ENCODE data around the gene LIG3. TPM values are rescaled to one million over a fixed set of nuclear protein-coding genes. Genes with fewer than 3 reads are reported as not detected.
"Not testable (repeated sequence)": the region's sequence is repeated elsewhere in the genome, so short reads cannot be mapped to it uniquely, and the experiment has no call there.

The LIG3 gene
- 10 to 100 TPM; 14.3 to 23.0 TPM for total RNA-seq
- long read RNA-seq, full-length matches to known transcripts: 7 of 17 reads
- long read RNA-seq, partial matches to known transcripts: 7 of 17 reads
- long read RNA-seq, other reads (novel, unspliced or antisense): 3 of 17 reads

DNA sequence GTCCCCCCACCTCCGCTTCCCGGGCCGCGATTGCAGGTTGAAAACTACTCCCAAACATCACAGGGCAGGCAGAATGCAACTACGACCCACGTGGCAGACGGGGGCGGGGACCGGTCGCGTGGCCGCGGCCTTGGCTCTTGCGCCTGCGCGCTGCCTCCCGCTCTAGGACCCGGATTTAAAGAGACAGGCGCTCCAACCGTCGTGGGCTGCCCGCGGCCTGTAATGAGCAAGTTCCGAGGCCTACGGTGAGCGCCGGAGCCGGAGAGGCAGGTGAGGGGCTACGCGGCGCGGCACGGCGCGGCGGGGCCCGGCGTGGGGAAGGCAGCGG, at the start of gene LIG3:
Gene LIG3 (plus strand): TSS at position 160 of the 328 bp plus-strand sequence. CDS start 2,494 bp downstream, outside the sequence.
- intact Hi-C loops (cut with DNase I): no loop called here
- peak; percentile 95 for DNase-seq
- peak; percentile 93 to 96 for ATAC-seq

- DNase-seq; ATAC-seq; intact Hi-C loops (cut with DNase I): not testable (repeated sequence)
These were observed 29.5 kb upstream of the LIG3 start for GRCh38 chr17:34950780-34951179.

- intact Hi-C loops (cut with DNase I): no loop called here
- DNase-seq (no peak), ATAC-seq (no peak)
These were observed 21.9 kb upstream of the LIG3 start for GRCh38 chr17:34958438-34958837.

- DNase-seq (peak; percentile 94), ATAC-seq (peak; percentile 98 to 99)
- intact Hi-C loops (cut with DNase I): no loop called here
These were observed 19.0 kb upstream of the LIG3 start, which contains the start of the genes CCT6B and ZNF830 for GRCh38 chr17:34961093-34961911. TSS of gene CCT6B (minus strand) at chr17:34961460. CDS start at chr17:34961393, 67 bp downstream. TSS of gene ZNF830 (plus strand) at chr17:34961540. CDS start at chr17:34961567, 27 bp downstream.

GRCh38 chr17:34974179-34974578, 6.1 kb upstream of the LIG3 start:
- ATAC-seq (no peak), DNase-seq (no peak)
- intact Hi-C loops (cut with DNase I): no loop called here

DNA sequence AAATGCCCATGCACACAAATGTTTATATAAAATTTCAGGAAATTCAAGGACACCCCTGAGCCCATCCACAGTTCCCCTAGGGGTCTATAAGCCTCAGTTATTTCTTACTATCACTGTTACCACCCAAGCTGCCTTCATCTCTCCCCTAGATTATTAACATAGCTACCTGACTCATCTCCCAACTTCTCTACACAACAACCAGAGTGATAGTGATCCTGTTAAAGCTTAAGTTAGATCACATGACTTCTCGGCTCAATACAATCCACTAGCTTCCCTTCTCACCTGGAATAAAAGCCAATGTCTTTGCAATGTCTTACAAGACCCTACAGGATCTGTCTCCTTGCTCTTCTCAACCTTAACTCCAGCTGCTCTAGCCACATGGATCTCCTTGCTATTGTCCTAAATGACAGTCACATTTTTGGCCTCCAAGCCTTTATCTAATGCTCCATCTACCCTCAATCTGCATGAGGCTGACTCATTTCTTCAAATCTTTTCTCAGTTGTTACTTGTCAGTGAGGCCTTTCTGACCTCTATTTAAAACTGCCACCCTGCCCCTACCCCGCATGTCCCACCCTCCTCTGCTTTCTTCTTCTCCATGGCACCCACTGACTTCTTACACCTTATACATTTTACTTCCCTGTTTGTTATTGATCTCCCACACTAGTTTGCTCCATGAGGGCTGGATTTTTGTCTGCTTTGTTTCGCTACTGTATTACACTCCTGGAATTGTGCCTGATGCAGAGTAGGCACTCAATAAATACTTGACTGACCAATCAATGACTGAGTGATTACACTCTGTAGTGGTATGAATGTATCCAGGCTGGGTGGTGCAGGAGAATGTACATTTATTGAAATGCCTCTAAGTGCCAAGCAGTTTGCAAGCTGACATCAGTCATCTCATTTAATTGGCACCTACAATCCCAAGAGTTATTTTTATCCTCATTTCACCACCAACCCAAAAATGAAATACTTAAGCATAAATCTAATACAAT, 5.2 kb upstream of the LIG3 start:
- DNase-seq (no peak), ATAC-seq (no peak)
- intact Hi-C loops (cut with DNase I): no loop called here

DNA sequence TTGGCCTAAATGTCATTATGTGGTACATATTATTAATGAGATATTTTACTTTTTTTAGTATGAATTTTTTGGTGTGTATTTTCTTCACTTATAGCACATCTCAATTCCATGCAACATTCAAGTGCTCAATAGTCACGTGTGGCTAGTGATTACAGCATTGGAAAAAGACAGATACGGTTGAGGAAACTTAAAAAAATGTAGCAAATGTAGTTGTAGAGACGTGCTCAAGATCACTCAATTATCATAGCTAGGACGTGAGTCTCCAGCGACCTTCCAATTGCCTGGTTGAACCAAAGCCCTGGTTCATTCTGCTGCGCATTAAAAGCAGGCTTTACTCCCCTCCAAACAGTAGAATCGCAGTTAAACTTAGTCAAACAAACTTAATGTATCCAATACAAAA, 1.2 kb upstream of the LIG3 start:
- intact Hi-C loops (cut with DNase I): no loop called here
- no peak for ATAC-seq
- no peak for DNase-seq

DNA sequence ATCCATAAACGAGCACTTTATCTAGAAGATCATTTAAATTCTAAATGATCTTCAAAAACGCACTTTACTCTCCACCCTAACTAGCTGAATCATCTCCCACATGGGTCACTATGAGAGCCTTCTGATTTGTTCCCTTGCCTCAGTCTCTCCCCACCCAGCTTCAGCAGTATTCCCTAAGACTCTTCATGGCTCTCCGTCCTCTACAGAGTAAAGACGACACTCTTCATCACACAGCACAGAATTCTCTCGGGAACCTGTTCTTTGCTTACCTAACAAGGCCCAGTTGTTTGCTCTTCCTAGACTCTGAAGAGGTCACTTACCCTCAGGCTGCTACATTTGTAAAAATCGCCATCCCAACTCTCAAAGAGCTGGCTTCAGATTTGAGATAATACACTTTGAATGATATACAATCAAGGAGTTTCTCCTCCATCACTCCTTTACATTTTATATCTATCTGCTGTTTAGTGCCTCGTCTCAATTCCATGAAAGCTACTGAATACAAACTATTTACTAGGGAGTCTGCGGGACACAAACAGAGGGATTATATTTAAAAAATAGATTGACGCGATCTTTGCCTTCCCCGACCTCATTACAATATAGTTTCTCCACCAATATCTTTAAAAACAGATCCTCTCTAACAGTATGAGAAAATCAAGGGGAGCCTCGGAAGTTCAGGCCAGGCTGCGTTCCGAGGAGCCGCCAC, 511 bp upstream of the LIG3 start:
- intact Hi-C loops (cut with DNase I): no loop called here
- ATAC-seq (peak in 1 of 2 donors; percentile 16), DNase-seq (no peak)

DNA sequence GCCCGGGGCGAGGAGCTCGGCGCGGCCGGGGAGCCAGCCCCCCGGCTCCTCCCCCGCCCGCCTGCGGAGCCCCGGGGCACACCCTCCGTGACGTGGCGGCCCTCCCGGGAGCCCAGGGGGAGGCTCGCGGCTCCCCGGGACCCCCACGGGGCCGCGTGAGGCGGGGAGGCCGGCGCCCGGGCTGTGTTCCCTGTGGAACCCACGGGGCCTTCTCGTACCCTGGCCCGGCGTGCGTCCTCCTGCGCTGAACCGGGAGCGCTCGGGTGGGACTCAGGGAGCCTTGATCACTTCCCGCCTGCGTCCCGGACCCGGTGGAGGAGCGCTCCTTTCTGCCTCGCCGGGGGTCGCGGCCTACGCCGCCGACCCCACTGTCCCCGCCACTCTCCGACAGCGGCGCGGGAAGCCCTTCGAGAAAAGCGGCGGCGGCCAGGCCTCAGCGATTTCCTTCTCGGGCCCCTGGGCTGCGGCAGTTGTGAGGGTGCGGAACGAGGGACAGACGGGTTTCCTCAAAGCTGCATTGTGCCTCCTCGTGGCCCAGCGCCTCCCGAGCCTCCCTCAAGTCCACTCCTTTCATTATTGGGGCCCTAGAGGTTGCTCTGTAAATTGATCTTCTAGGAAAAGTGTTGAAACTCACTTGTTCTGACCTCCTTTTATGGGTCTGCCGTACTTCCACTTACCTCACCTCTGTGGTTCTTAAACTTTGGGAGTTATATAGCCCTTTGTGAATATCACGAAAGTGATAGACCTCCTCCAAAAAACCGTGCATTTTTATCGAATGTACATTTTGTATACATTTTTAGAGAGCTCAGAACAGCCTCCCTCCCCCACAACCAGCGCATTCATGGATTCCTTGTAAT, 597 bp downstream of the LIG3 start:
- intact Hi-C loops (cut with DNase I): no loop called here
- DNase-seq (peak; percentile 83), ATAC-seq (peak; percentile 96 to 97)

- intact Hi-C loops (cut with DNase I): no loop called here
- DNase-seq: no peak
- no peak for ATAC-seq
These were observed 1.4 kb downstream of the LIG3 start for GRCh38 chr17:34981538-34982241.

DNA sequence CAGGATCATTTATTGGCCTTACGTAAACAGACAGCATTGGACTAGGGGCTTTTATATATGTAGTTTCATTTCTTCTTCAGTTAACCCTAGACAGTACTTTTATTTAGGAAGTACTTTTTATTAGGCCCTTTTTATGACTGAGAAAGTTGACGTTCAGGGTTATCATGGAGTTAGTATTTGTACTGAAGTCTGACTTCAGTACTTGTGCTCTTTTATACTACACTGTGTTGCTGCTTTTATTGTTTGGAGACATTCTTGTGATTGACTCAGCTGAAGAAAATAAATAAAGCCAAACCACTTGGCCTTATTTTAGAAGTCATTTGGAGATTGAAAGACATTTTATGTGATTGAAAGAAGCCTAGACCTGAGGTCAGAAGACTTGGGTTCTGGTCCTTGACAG, 6.9 kb downstream of the LIG3 start:
- ATAC-seq (no peak), DNase-seq (no peak)
- intact Hi-C loops (cut with DNase I): no loop called here

- ATAC-seq (no peak), DNase-seq (no peak)
- intact Hi-C loops (cut with DNase I): no loop called here
These were observed 8.3 kb downstream of the LIG3 start for GRCh38 chr17:34988644-34989043.

- no peak for DNase-seq
- intact Hi-C loops (cut with DNase I): no loop called here
- no peak for ATAC-seq
These were observed 9.2 kb downstream of the LIG3 start for GRCh38 chr17:34989473-34989872.

DNA sequence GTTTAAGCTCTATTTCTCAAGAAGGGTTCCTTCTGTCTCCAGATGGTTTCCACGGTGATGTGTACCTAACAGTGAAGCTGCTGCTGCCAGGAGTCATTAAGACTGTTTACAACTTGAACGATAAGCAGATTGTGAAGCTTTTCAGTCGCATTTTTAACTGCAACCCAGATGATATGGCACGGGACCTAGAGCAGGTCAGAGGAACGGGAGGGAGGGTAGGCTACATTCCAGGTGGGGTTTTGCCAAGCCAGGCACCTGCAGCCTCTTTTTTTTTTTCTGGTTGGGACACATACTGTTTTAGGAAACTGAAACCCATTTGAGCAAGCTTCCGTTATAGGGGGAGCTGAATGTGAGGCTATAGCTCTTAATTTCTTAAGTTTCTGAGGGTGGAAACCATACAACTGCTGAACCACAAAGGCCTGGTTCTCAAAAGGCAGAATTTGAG, 10.6 kb downstream of the LIG3 start:
- intact Hi-C loops (cut with DNase I): no loop called here
- DNase-seq (no peak), ATAC-seq (no peak)

- ATAC-seq (no peak), DNase-seq (no peak)
- intact Hi-C loops (cut with DNase I): no loop called here
These were observed 11.3 kb downstream of the LIG3 start for GRCh38 chr17:34991606-34992005.

- ATAC-seq (no peak), DNase-seq (no peak)
- intact Hi-C loops (cut with DNase I): no loop called here
These were observed 12.7 kb downstream of the LIG3 start for GRCh38 chr17:34993031-34993430.

All from left cardiac atrium (tissue), 4 donors.